SHP77 (cell line): ENCODE results near the gene KNSTRN.

Source experiments
- DNase-seq, 2 experiments: peaks; one replicate each; lab custom pipeline; 2025; lab: John Stamatoyannopoulos, UW

KNSTRN gene

GRCh38 chr15:40345867-40346578, 36.5 kb upstream of the KNSTRN start:
- DNase-seq, result no peak

- DNase-seq, result no peak
Measured at GRCh38 chr15:40346579-40347558, 35.7 kb upstream of the KNSTRN start.

- DNase-seq, result no peak
Measured at GRCh38 chr15:40347559-40348473, 34.7 kb upstream of the KNSTRN start.

GRCh38 chr15:40348474-40348870, 34.0 kb upstream of the KNSTRN start:
- DNase-seq, result no peak

GRCh38 chr15:40349163-40349562, 33.4 kb upstream of the KNSTRN start:
- no peak for DNase-seq

- no peak for DNase-seq
Measured at GRCh38 chr15:40352281-40352901, 30.1 kb upstream of the KNSTRN start.

- no peak for DNase-seq
Measured at GRCh38 chr15:40353697-40354096, 28.8 kb upstream of the KNSTRN start.

GRCh38 chr15:40354408-40355171, 27.9 kb upstream of the KNSTRN start:
- peak; percentile 61 to 70 for DNase-seq

GRCh38 chr15:40355976-40356585, 26.4 kb upstream of the KNSTRN start:
- no peak for DNase-seq

- no peak for DNase-seq
Measured at GRCh38 chr15:40357246-40357645, 25.3 kb upstream of the KNSTRN start.

GRCh38 chr15:40357723-40358470, 24.6 kb upstream of the KNSTRN start, which contains the start of gene DISP2:
TSS of gene DISP2 (plus strand) at chr15:40358219. CDS start at chr15:40358322, 103 bp downstream.
- peak; percentile 79 to 83 for DNase-seq

GRCh38 chr15:40358471-40359353, 23.8 kb upstream of the KNSTRN start:
- DNase-seq, result no peak

- no peak for DNase-seq
Measured at GRCh38 chr15:40360015-40360414, 22.5 kb upstream of the KNSTRN start.

- no peak for DNase-seq
Measured at GRCh38 chr15:40361640-40362039, 20.9 kb upstream of the KNSTRN start.

GRCh38 chr15:40363611-40364010, 18.9 kb upstream of the KNSTRN start:
- no peak for DNase-seq

GRCh38 chr15:40364251-40364650, 18.3 kb upstream of the KNSTRN start:
- no peak for DNase-seq

GRCh38 chr15:40365016-40365415, 17.5 kb upstream of the KNSTRN start:
- no peak for DNase-seq
